ENCODE data around the gene CYP26B1. TPM values are rescaled to one million over a fixed set of nuclear protein-coding genes. Genes with fewer than 3 reads are reported as not detected.

CYP26B1 gene
- total RNA-seq, 2 donors from 2014 or later: 0.52 to 4.9 TPM

GRCh38 chr2:72109904-72110303 lies 37.8 kb downstream of the CYP26B1 start:
- no peaks in the 10 kb centered on the region for H3K36me3 ChIP-seq (replicated peaks in 1 of 2; ENCODE audit: insufficient read depth in 1 of 2, low read depth in 2 of 2)
- DNase-seq (no peak), ATAC-seq (no peak)
- WGBS, 2 donors: 72 to 77% methylated on average over 8 of the region's 8 CpGs
- H3K4me3 ChIP-seq: no peak overlapping the region
- no peaks in the 10 kb centered on the region for H3K4me1 ChIP-seq
- TF ChIP-seq CTCF (IDR thresholded peaks at IDR 0.05): no peak
- TF ChIP-seq POLR2A (IDR thresholded peaks at IDR 0.05): no peak
- H3K27me3 ChIP-seq: no peaks in the 10 kb centered on the region
- no peaks in the 10 kb centered on the region for H3K9me3 ChIP-seq
- intact Hi-C loops (cut with DNase I): no loop called here
- H3K27ac ChIP-seq: no peak overlapping the region

GRCh38 chr2:72109291-72109690 lies 38.4 kb downstream of the CYP26B1 start:
- Histone ChIP-seq H3K9me3 (no peaks in the 10 kb centered on the region), H3K4me3 (no peak overlapping the region), H3K36me3 (replicated peaks in 1 of 2; ENCODE audit: insufficient read depth in 1 of 2, low read depth in 2 of 2) (no peaks in the 10 kb centered on the region), H3K27ac (no peak overlapping the region), H3K4me1 (no peaks in the 10 kb centered on the region), H3K27me3 (no peaks in the 10 kb centered on the region)
- WGBS, 2 donors: 65 to 81% methylated on average over 3 of the region's 3 CpGs
- intact Hi-C loops (cut with DNase I): no loop called here
- TF ChIP-seq CTCF (IDR thresholded peaks at IDR 0.05): no peak
- no peak for TF ChIP-seq POLR2A (IDR thresholded peaks at IDR 0.05)
- DNase-seq: no peak
- ATAC-seq: no peak

GRCh38 chr2:72108121-72108520 lies 39.5 kb downstream of the CYP26B1 start:
- intact Hi-C loops (cut with DNase I): no loop called here
- TF ChIP-seq CTCF (IDR thresholded peaks at IDR 0.05) (no peak), POLR2A (IDR thresholded peaks at IDR 0.05) (no peak)
- no peak for DNase-seq
- 58 to 60% methylated on average over 3 of the region's 3 CpGs for WGBS, 2 donors
- H3K36me3 ChIP-seq (replicated peaks in 1 of 2; ENCODE audit: insufficient read depth in 1 of 2, low read depth in 2 of 2): no peaks in the 10 kb centered on the region
- no peaks in the 10 kb centered on the region for H3K4me1 ChIP-seq
- H3K9me3 ChIP-seq: no peaks in the 10 kb centered on the region
- H3K4me3 ChIP-seq: no peak overlapping the region
- no peak overlapping the region for H3K27ac ChIP-seq
- no peaks in the 10 kb centered on the region for H3K27me3 ChIP-seq
- no peak for ATAC-seq

GRCh38 chr2:72106978-72107377 lies 40.7 kb downstream of the CYP26B1 start:
- no peak overlapping the region for H3K4me3 ChIP-seq
- no peaks in the 10 kb centered on the region for H3K36me3 ChIP-seq (replicated peaks in 1 of 2; ENCODE audit: insufficient read depth in 1 of 2, low read depth in 2 of 2)
- DNase-seq (no peak), ATAC-seq (no peak)
- no peak overlapping the region for H3K27ac ChIP-seq
- no peak for TF ChIP-seq CTCF (IDR thresholded peaks at IDR 0.05)
- TF ChIP-seq POLR2A (IDR thresholded peaks at IDR 0.05): no peak
- H3K9me3 ChIP-seq: no peaks in the 10 kb centered on the region
- no peaks in the 10 kb centered on the region for H3K27me3 ChIP-seq
- WGBS, 2 donors: 58 to 60% methylated on average over 4 of the region's 4 CpGs
- intact Hi-C loops (cut with DNase I): no loop called here
- H3K4me1 ChIP-seq: no peaks in the 10 kb centered on the region

- no peak overlapping the region for H3K27ac ChIP-seq
- no peaks in the 10 kb centered on the region for H3K36me3 ChIP-seq (replicated peaks in 1 of 2; ENCODE audit: insufficient read depth in 1 of 2, low read depth in 2 of 2)
- no peak for TF ChIP-seq CTCF (IDR thresholded peaks at IDR 0.05)
- TF ChIP-seq POLR2A (IDR thresholded peaks at IDR 0.05): no peak
- H3K27me3 ChIP-seq: no peaks in the 10 kb centered on the region
- H3K4me1 ChIP-seq: no peaks in the 10 kb centered on the region
- intact Hi-C loops (cut with DNase I): no loop called here
- H3K9me3 ChIP-seq: no peaks in the 10 kb centered on the region
- DNase-seq: no peak
- 58 to 59% methylated on average over 19 to 21 of the region's 21 CpGs for WGBS, 2 donors
- ATAC-seq: no peak
- H3K4me3 ChIP-seq: no peak overlapping the region
These were observed 42.7 kb downstream of the CYP26B1 start for GRCh38 chr2:72104821-72105588.

All from body of pancreas (tissue), 4 donors.